Peyer's patch (tissue), 4 donors: ENCODE measurements around the gene ACOT7. TPM values are rescaled to one million over a fixed set of nuclear protein-coding genes. Genes with fewer than 3 reads are reported as not detected.

Experiments used
- DNase-seq, 3 donors: peaks; one replicate each; pipeline ENCODE4 v3.0.0-alpha.2; 2017 to 2019
- H3K27ac ChIP-seq, 4 donors: fragments of 200-600 bp; sonication (generic); one replicate each; pipeline ENCODE4 v1.5.1; 2016 to 2019
- H3K27me3 ChIP-seq, 2 donors: fragments of 200-600 bp; sonication (generic); one replicate each; pipeline ENCODE4 v1.5.1; 2019
- H3K36me3 ChIP-seq, 3 donors: fragments of 200-600 bp; sonication (generic); one replicate each; pipeline ENCODE4 v1.5.1; 2016 to 2019
- H3K4me1 ChIP-seq, 4 donors: fragments of 200-600 bp; sonication (generic); one replicate each; pipeline ENCODE4 v1.5.1; 2016 to 2019
- H3K4me3 ChIP-seq, 4 donors: fragments of 200-600 bp; sonication (generic); 1 replicate in 3 of 4; 2 replicates in 1 of 4; pipeline ENCODE4 v1.5.1; 2016 to 2019; ENCODE audit warnings: mild to moderate bottlenecking in 1 of 4
- H3K9me3 ChIP-seq, 4 donors: fragments of 200-600 bp; sonication (generic); one replicate each; pipeline ENCODE4 v1.5.1; 2016 to 2019; ENCODE audit warnings: mild to moderate bottlenecking in 1 of 4
- POLR2A ChIP-seq, 2 donors: fragments of 450-650 bp; IDR thresholded peaks; one replicate each; pipeline ENCODE4 v1.5.1; 2017; ENCODE audit warnings: antibody characterized with exemption in 2 of 2, mild to moderate bottlenecking in 2 of 2, moderate library complexity in 2 of 2
- total RNA-seq, 4 donors: library from RNA; depleted of rRNA; stranded (reverse); fragments of >200 nt; gene quantifications; one replicate each; pipeline ENCODE4 v1.1.0, GENCODE V29; 2016
- TF ChIP-seq, protein P1 (sequence below), 6 experiments: fragments of 450-650 bp in 4 of 6; fragments of 200-600 bp in 2 of 6; sonication (generic) in 1 of 6; IDR thresholded peaks; one replicate each; pipeline ENCODE4 v1.5.1; 2017 to 2019; ENCODE audit warnings: antibody characterized with exemption in 6 of 6, mild to moderate bottlenecking in 3 of 6, moderate library complexity in 1 of 6

ACOT7 gene
- total RNA-seq, 4 donors from 2014 or later: 38.4 to 93.2 (median 67.1) TPM

DNA sequence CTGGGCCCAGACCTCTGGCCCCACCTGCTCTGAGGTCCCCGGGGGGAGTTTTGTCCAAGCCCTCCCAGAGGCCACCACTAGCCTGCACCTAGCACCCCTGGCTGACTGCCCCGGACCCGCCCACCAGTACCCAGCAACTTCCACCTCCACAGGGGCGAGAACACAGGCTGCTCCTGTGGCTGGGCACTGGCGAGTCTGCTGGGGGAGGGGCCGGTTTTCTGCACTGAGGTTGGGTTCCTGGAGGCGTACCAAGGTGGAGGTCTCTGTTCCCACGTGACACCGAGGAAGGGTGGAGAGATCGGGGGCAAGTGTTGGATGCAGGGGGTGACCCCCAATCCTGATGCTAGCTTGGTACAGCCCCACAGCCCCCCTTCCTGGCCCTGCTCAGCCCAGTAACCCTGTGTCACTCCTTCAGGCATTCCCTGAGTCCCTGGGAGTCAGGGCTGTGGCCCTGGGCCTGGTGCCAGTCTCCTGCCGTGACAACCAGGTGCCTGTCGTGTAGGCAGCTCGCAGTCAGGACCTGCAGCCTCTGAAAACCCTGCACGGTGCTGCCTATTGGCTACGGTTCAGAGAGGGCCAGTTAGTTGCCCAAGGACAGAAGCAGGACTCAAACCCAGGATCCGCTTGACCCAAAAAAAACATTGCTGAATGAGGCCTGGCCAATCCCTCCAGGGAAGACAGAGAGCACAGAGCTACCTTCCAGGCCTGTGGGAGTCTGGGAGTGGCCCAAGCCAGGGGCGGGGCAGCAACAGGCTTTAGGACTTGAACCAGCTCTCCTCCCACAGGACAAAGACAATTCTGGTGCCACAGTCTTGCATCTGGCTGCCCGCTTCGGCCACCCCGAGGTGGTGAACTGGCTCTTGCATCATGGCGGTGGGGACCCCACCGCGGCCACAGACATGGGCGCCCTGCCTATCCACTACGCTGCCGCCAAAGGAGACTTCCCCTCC is 34.1 kb upstream of the ACOT7 start:
- Histone ChIP-seq H3K9me3 (no peaks in the 10 kb centered on the region), H3K36me3 (no peaks in the 10 kb centered on the region), H3K4me3 (no peak overlapping the region), H3K4me1 (peaks cover 3 to 39% (median 16%) of the 10 kb centered on the region in 4 donors), H3K27me3 (peaks cover 0 to 22% of the 10 kb centered on the region in 2 donors), H3K27ac (peak overlapping the region in 1 of 4 donors; percentile 16)
- TF ChIP-seq POLR2A (IDR thresholded peaks at IDR 0.05): no peak
- TF ChIP-seq, protein P1, sequence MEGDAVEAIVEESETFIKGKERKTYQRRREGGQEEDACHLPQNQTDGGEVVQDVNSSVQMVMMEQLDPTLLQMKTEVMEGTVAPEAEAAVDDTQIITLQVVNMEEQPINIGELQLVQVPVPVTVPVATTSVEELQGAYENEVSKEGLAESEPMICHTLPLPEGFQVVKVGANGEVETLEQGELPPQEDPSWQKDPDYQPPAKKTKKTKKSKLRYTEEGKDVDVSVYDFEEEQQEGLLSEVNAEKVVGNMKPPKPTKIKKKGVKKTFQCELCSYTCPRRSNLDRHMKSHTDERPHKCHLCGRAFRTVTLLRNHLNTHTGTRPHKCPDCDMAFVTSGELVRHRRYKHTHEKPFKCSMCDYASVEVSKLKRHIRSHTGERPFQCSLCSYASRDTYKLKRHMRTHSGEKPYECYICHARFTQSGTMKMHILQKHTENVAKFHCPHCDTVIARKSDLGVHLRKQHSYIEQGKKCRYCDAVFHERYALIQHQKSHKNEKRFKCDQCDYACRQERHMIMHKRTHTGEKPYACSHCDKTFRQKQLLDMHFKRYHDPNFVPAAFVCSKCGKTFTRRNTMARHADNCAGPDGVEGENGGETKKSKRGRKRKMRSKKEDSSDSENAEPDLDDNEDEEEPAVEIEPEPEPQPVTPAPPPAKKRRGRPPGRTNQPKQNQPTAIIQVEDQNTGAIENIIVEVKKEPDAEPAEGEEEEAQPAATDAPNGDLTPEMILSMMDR (IDR thresholded peaks at IDR 0.05): no peak
- peak in 1 of 3 donors; percentile 73 for DNase-seq

DNA sequence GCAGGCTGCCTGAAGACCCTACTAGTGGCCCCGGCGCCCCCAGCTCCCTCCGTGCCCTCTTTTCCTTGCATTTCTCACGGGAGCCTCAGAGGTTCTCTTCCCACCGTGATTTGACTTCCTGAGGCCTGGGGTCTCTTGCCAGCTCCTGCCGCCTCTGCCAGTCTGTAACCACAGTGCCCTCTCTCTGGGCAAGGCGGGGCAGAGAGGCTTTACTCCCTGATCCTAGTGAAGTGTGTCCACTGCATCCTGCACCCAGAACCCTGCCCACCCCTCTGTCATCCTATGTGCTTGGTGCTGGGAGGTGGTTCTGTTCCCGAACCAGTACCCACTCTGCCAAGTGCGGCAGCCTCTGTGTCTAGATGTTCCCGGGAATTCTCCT is 33.4 kb upstream of the ACOT7 start:
- DNase-seq: no peak
- H3K27me3 ChIP-seq: peaks cover 0 to 22% of the 10 kb centered on the region in 2 donors
- no peaks in the 10 kb centered on the region for H3K36me3 ChIP-seq
- H3K4me1 ChIP-seq: peaks cover 3 to 39% (median 16%) of the 10 kb centered on the region in 4 donors
- H3K27ac ChIP-seq: no peak overlapping the region
- TF ChIP-seq POLR2A (IDR thresholded peaks at IDR 0.05): no peak
- TF ChIP-seq, protein P1 (IDR thresholded peaks at IDR 0.05): no peak
- H3K9me3 ChIP-seq: no peaks in the 10 kb centered on the region
- no peak overlapping the region for H3K4me3 ChIP-seq

DNA sequence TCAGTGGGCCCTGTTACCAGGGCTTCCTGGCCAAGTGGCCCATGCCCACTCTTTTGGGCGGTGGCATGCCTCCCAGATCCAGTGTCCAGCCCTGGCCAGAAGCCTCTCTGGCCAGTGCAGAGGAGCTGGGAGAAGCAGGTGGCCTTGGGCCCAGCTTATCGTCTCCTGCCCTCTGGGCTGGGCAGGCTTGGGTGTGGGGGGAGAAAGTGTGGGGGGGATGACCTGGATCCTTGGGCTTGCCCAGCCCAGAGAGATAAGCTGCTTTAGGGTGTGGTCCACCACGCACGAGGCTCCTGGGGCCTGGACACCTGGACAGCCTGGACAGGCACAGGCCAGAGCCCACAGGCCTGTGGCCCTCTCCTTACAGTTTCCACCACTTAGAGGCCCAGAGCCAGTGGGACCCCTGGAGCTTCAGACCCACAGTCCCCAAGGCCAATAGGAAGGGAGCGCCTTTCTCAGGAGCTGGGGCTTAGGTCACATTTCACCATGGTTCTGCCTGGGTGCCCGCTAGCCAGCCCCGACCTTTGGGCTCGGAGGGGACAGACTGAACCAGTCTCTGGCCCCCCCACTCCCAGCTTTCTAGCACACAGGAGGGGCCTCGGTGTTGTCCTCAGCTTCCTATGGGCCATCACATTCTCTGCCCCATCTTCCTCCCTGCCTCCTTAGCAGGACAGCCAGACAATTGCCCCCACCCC is 32.9 kb upstream of the ACOT7 start:
- H3K36me3 ChIP-seq: no peaks in the 10 kb centered on the region
- H3K4me3 ChIP-seq: no peak overlapping the region
- peaks cover 3 to 39% (median 16%) of the 10 kb centered on the region in 4 donors for H3K4me1 ChIP-seq
- H3K27me3 ChIP-seq: peaks cover 0 to 22% of the 10 kb centered on the region in 2 donors
- no peak overlapping the region for H3K27ac ChIP-seq
- H3K9me3 ChIP-seq: no peaks in the 10 kb centered on the region
- TF ChIP-seq, protein P1 (IDR thresholded peaks at IDR 0.05): no peak
- no peak for DNase-seq

DNA sequence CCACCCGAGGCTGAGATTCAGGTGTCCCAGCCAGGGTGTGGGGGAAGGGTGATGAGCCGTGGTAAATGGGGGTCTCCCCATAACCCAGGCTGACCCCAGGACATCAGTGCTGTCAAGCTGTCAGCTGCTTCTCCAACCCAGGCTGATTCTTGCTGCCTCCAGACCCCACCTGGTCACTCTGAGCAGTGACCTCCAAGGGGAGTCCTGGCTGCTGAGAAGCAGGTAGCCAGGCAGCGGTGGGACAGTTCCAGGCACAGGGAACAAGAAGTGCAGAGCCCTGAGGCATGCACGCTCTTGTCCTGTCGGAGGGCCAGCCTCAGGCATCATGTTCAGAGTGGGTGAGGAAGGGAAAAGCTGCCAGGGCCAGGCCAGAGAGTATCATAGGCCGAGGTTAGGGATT is 32.1 kb upstream of the ACOT7 start:
- Histone ChIP-seq H3K4me3 (no peak overlapping the region), H3K27me3 (peaks cover 0 to 23% of the 10 kb centered on the region in 2 donors), H3K27ac (no peak overlapping the region), H3K36me3 (no peaks in the 10 kb centered on the region), H3K9me3 (no peaks in the 10 kb centered on the region), H3K4me1 (peaks cover 3 to 41% (median 18%) of the 10 kb centered on the region in 4 donors)
- no peak for TF ChIP-seq POLR2A (IDR thresholded peaks at IDR 0.05)
- no peak for DNase-seq

DNA sequence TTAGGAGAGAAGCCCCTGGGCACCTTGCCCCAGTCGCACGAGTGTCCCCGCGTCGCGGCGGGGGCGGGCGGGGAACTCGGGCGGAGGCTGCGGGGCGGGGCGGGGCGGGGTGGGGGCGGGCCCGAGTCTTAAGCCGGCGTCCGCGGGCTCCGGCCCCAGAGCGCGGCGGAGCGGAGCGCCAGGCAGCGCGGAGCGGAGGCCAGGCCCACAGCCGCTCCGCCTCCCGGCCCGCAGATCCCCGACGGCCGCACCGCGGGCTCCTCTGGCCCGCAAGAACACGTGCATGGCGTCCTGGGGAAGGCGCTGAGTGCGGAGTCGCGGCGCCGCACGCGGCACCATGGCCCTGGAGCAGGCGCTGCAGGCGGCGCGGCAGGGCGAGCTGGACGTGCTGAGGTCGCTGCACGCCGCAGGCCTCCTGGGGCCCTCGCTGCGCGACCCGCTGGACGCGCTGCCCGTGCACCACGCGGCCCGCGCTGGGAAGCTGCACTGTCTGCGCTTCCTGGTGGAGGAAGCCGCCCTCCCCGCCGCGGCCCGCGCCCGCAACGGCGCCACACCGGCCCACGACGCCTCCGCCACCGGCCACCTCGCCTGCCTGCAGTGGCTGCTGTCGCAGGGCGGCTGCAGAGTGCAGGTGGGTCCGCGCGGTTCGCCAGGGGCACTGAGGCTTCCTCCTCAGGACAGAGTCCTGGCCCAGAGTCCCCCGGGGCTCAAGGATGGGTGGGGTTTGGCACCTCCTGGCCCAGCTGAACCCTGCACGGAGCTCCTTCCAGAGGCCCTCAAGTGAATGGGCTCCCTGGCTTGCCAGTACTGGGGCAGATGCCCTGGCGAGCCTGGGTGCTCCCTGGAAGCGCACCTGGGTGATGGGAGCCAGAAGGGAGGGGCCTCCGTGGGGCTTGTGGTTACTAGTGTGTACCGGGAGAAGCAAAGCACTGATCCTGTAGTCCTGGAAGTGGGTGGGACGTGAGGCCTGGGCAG is 31.3 kb upstream of the ACOT7 start, which contains the start of gene ESPN:
TSS of gene ESPN (plus strand) at position 158 of the 975 bp plus-strand sequence. CDS start at position 338, 180 bp downstream.
- Histone ChIP-seq H3K27ac (no peak within 1 kb of the TSS), H3K4me1 (peaks cover 7 to 49% (median 25%) of the 10 kb centered on the region in 4 donors), H3K36me3 (no peaks in the 10 kb centered on the region), H3K9me3 (no peaks in the 10 kb centered on the region), H3K27me3 (peaks cover 0 to 31% of the 10 kb centered on the region in 2 donors), H3K4me3 (peak within 1 kb of the TSS; percentile 20 to 43 (median 40))
- TF ChIP-seq, protein P1 (IDR thresholded peaks at IDR 0.05): no peak
- TF ChIP-seq POLR2A (IDR thresholded peaks at IDR 0.05): no peak
- DNase-seq: no peak
